HFFc6 (cell line): ENCODE results near the gene RNF181. TPM values are rescaled to one million over a fixed set of nuclear protein-coding genes. Genes with fewer than 3 reads are reported as not detected.

Experiments
- DNase-seq: peaks from one replicate; pipeline ENCODE4 v3.0.0-alpha.2; 2018
- H3K27ac Mint-ChIP-seq: 2 replicates; pipeline ENCODE4 v1.8.0; 2020; ENCODE audit warnings: mild to moderate bottlenecking, mixed read lengths
- H3K27me3 Mint-ChIP-seq: 2 replicates; pipeline ENCODE4 v1.8.0; 2021; ENCODE audit warnings: mild to moderate bottlenecking, moderate library complexity, mixed read lengths; ENCODE audit not compliant: insufficient read depth
- H3K36me3 Mint-ChIP-seq: 2 replicates; pipeline ENCODE4 v1.8.0; 2021; ENCODE audit warnings: low read depth, mixed read lengths
- H3K4me1 Mint-ChIP-seq: 2 replicates; pipeline ENCODE4 v1.8.0; 2020; ENCODE audit warnings: low read depth, mixed read lengths
- H3K4me3 Mint-ChIP-seq: 2 replicates; pipeline ENCODE4 v1.8.0; 2020; ENCODE audit warnings: mild to moderate bottlenecking, moderate library complexity, mixed read lengths
- H3K9me3 Mint-ChIP-seq: 2 replicates; pipeline ENCODE4 v1.8.0; 2020; ENCODE audit warnings: mild to moderate bottlenecking, mixed read lengths
- CTCF ChIP-seq: fragments of 200-600 bp; sonication (generic); IDR thresholded peaks from 2 replicates; pipeline ENCODE4 v1.5.0; 2021; ENCODE audit warnings: antibody characterized with exemption, mild to moderate bottlenecking
- total RNA-seq, 6 experiments: library from RNA; stranded (reverse); fragmentation: NEBNext Ultra II Directional; extraction: Animal tissue kit (Norgen Biotek cat#: 25700); gene quantifications; 2 replicates in 1 of 6; 3 replicates in 5 of 6; pipeline ENCODE4 v1.2.3, GENCODE V29; 2021

The RNF181 gene
- total RNA-seq, 6 experiments from 2014 or later = 121 to 160 (median 146) TPM

DNA sequence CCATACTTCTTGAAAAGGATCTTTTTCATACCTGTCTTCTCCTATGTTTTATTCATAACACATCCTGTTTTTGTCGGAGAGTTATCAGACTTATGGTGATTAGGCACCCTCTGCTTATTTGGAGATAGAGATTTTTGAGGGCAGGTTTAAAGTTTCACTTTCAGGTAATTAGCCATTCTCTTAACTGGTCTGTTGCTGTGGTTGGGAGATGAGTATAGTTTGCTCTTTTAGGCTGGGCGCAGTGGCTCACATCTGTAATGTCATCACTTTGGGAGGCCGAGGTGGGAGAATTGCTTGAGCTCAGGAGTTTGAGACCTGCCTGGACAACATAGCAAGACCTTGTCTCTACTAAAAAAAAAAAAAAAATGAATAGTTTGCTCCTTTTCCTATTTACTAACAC lies 47.2 kb downstream of the RNF181 start:
- no peaks in the 10 kb centered on the region for H3K27me3 Mint-ChIP-seq
- no peak for TF ChIP-seq CTCF
- peaks cover 1% of the 10 kb centered on the region; the same call in 1 of the 2 replicates for H3K4me1 Mint-ChIP-seq
- peaks cover 24% of the 10 kb centered on the region for H3K36me3 Mint-ChIP-seq
- H3K9me3 Mint-ChIP-seq = no peaks in the 10 kb centered on the region
- no peak overlapping the region for H3K4me3 Mint-ChIP-seq
- no peak overlapping the region for H3K27ac Mint-ChIP-seq
- DNase-seq = no peak

DNA sequence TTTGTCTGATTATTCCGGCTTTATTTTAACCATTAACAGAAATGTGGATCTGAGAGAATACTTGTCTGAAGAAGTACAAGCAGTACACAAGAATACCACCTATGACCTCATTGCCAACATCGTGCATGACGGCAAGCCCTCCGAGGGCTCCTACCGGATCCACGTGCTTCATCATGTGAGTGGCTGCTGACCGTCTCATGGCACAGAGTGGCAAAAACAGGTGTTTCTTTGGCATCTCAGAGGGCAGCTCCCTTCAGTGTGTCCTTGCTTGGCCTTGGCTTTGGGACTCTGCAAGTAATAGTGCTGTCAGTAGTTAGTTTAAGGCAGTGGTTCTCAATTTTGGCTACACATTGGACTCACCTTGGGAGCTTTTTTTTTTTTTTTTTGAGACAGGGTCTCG lies 49.4 kb downstream of the RNF181 start:
- Mint-ChIP-seq H3K36me3 (peaks cover 39% of the 10 kb centered on the region), H3K27ac (no peak overlapping the region), H3K4me1 (peaks cover 23% of the 10 kb centered on the region), H3K9me3 (no peaks in the 10 kb centered on the region), H3K27me3 (no peaks in the 10 kb centered on the region), H3K4me3 (no peak overlapping the region)
- TF ChIP-seq CTCF = no peak
- DNase-seq = no peak

DNA sequence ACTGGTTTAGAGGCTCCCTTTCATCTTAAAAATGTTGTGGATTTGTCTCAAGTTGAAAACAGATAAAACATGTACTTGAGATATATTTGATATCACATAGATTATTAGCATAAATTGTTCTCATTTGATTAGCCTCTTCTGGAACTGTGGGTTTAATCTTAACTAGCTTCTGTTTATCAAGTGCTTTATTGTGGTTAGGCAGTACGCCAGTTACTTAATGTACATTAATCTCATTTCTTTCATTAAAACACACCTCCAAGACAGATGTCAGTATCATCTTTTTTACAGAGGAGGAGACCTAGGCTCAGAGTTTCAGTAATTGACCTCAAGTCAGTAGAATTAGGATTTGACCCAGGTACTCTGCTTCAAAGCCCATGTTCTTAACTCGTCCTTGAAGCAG lies 50.6 kb downstream of the RNF181 start:
- DNase-seq = no peak
- Mint-ChIP-seq H3K27ac (no peak overlapping the region), H3K4me1 (peaks cover 28% of the 10 kb centered on the region), H3K36me3 (peaks cover 37% of the 10 kb centered on the region), H3K27me3 (no peaks in the 10 kb centered on the region), H3K9me3 (no peaks in the 10 kb centered on the region), H3K4me3 (no peak overlapping the region)
- no peak for TF ChIP-seq CTCF

Other genes starting within 250 kb of the RNF181 start
- 10 to 100 TPM; 36.3 to 50.4 (median 39.0) TPM for gene RETSAT, start 241.2 kb upstream of the RNF181 start, total RNA-seq
- 10 to 100 TPM in 2 of 6 experiments, 1 to 10 TPM in 4; 7.0 to 10.9 (median 9.3) TPM for gene ELMOD3, start 241.0 kb upstream of the RNF181 start, total RNA-seq
- gene CAPG, start 185.4 kb upstream of the RNF181 start, total RNA-seq = 10 to 100 TPM; 10.7 to 49.6 (median 13.6) TPM
- under 1 TPM in 3 of 6 experiments, not detected in 3; 0.25 to 0.52 (median 0.37) TPM for gene SH2D6, start 177.0 kb upstream of the RNF181 start, total RNA-seq
- 100 to 1,000 TPM; 138 to 171 (median 158) TPM for gene MAT2A, start 56.6 kb upstream of the RNF181 start, total RNA-seq
- 10 to 100 TPM; 55.9 to 68.9 (median 62.4) TPM for gene GGCX, start 34.3 kb upstream of the RNF181 start, total RNA-seq
- under 1 TPM in 4 of 6 experiments, not detected in 2; 0.31 to 0.46 (median 0.35) TPM for gene VAMP8, start 18.2 kb upstream of the RNF181 start, total RNA-seq
- gene VAMP5, start 11.3 kb upstream of the RNF181 start, total RNA-seq = 10 to 100 TPM; 51.2 to 84.2 (median 71.4) TPM
- 10 to 100 TPM; 10.3 to 20.4 (median 12.7) TPM for gene TMEM150A, start 7.0 kb downstream of the RNF181 start, total RNA-seq
- 10 to 100 TPM; 13.7 to 17.6 (median 16.0) TPM for gene C2orf68, start 16.3 kb downstream of the RNF181 start, total RNA-seq
- 10 to 100 TPM; 44.1 to 49.2 (median 47.4) TPM for gene USP39, start 20.4 kb downstream of the RNF181 start, total RNA-seq
- not detected for gene SFTPB, start 72.5 kb downstream of the RNF181 start, total RNA-seq
- gene GNLY, start 98.6 kb downstream of the RNF181 start, total RNA-seq = not detected
- 10 to 100 TPM; 34.4 to 53.0 (median 45.5) TPM for gene ATOH8, start 158.2 kb downstream of the RNF181 start, total RNA-seq